SH-SY5Y (cell line): ENCODE data around the gene ZFHX3.

Experiments used
- GATA2 ChIP-seq: IDR thresholded peaks from 2 replicates; pipeline ENCODE4 v1.6.1; 2011; ENCODE audit warnings: mild to moderate bottlenecking, low read depth, low read length
- GATA3 ChIP-seq: IDR thresholded peaks from 2 replicates; pipeline ENCODE4 v1.6.1; 2011; ENCODE audit warnings: low read depth, mild to moderate bottlenecking, low read length, moderate library complexity

DNA sequence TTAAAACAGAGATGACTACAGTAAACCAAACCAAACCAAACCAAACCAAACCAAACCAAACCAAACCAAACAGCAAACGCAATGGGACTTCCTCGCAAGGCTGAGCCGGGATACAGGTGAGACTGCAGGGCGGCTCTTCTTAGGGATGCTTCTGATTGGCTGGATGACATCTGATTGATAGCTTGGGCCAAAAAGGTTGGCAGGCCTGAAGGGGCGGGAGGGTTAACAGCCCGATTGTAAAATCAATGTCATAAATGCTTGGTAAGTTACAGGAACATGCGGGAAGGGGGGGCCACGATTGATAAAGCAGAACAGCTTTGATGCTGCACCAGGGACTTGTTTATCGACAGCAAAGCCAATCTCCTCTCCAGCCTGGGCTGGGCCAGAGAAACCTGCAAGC lies 86.1 kb downstream of the ZFHX3 start:
- TF ChIP-seq GATA3 (no peak), GATA2 (no peak)
